Liver (tissue), 9 donors: Measurements from ENCODE around the gene VPS37D. TPM values are rescaled to one million over a fixed set of nuclear protein-coding genes. Genes with fewer than 3 reads are reported as not detected.
"Not testable (repeated sequence)": the region's sequence is repeated elsewhere in the genome, so short reads cannot be mapped to it uniquely, and the experiment has no call there.

Source experiments
- DNase-seq: peaks from one replicate; pipeline ENCODE4 v3.0.0-alpha.2; 2017; ENCODE audit warnings: low spot score
- H3K27ac ChIP-seq, 2 donors: one replicate each; pipeline ENCODE4 v1.7.0; 2013; ENCODE audit warnings: inconsistent platforms in 2 of 2, low read length in 2 of 2, control low read depth in 1 of 2, low read depth in 1 of 2, mild to moderate bottlenecking in 1 of 2
- H3K27me3 ChIP-seq, 4 donors: one replicate each; pipeline versions ENCODE4 v1.6.1 to v1.7.0; 2013; ENCODE audit warnings: low read length in 3 of 4, inconsistent platforms in 1 of 4, mild to moderate bottlenecking in 1 of 4, moderate library complexity in 1 of 4; ENCODE audit not compliant: control insufficient read depth in 4 of 4, insufficient read depth in 4 of 4
- H3K36me3 ChIP-seq, 4 donors: one replicate each; pipeline versions ENCODE4 v1.6.1 to v1.7.0; 2013; ENCODE audit warnings: low read length in 3 of 4, mild to moderate bottlenecking in 3 of 4, low read depth in 1 of 4, moderate library complexity in 1 of 4; ENCODE audit not compliant: control insufficient read depth in 4 of 4, insufficient read depth in 3 of 4
- H3K4me1 ChIP-seq, 4 donors: one replicate each; pipeline versions ENCODE4 v1.6.1 to v1.7.0; 2013; ENCODE audit warnings: low read length in 3 of 4, mild to moderate bottlenecking in 3 of 4, moderate library complexity in 1 of 4; ENCODE audit not compliant: control insufficient read depth in 4 of 4, insufficient read depth in 4 of 4
- H3K4me3 ChIP-seq, 3 donors: one replicate each; pipeline versions ENCODE4 v1.6.1 to v1.7.0; 2013; ENCODE audit warnings: low read length in 3 of 3, control low read depth in 1 of 3, low read depth in 1 of 3, mild to moderate bottlenecking in 1 of 3
- H3K9ac ChIP-seq, 2 donors: one replicate each; pipeline ENCODE4 v1.7.0; 2013; ENCODE audit warnings: low read length in 2 of 2, mild to moderate bottlenecking in 2 of 2, moderate library complexity in 2 of 2, control low read depth in 1 of 2, low read depth in 1 of 2
- H3K9me3 ChIP-seq, 4 donors: one replicate each; pipeline versions ENCODE4 v1.6.1 to v1.7.0; 2013; ENCODE audit warnings: low read length in 3 of 4; ENCODE audit not compliant: control insufficient read depth in 4 of 4
- ATF3 ChIP-seq: IDR thresholded peaks from 2 replicates; pipeline ENCODE4 v1.6.1; 2016; ENCODE audit warnings: antibody characterized with exemption
- CTCF ChIP-seq: fragments of 150-350 bp; IDR thresholded peaks from 2 replicates; pipeline ENCODE4 v1.5.1; 2017; ENCODE audit warnings: improper control_type of control experiment, low read depth, low read length; ENCODE audit not compliant: missing input control
- EGR1 ChIP-seq, 2 donors: IDR thresholded peaks; 2 replicates each; pipeline ENCODE4 v1.6.1; 2016 to 2018; ENCODE audit warnings: antibody characterized with exemption in 2 of 2, low read depth in 2 of 2
- GABPA ChIP-seq, 2 donors: IDR thresholded peaks in 1 of 2; conservative IDR thresholded peaks in 1 of 2; 2 replicates each; pipeline ENCODE4 v1.6.1; 2016; ENCODE audit warnings: antibody characterized with exemption in 2 of 2, mild to moderate bottlenecking in 1 of 2, moderate library complexity in 1 of 2
- HNF4A ChIP-seq, 2 donors: conservative IDR thresholded peaks; 2 replicates each; pipeline ENCODE4 v1.6.1; 2016; ENCODE audit warnings: antibody characterized with exemption in 2 of 2, mild to moderate bottlenecking in 2 of 2
- HNF4G ChIP-seq: IDR thresholded peaks from 2 replicates; pipeline ENCODE4 v1.6.1; 2016; ENCODE audit warnings: antibody characterized with exemption
- JUND ChIP-seq, 2 donors: IDR thresholded peaks; 2 replicates each; pipeline ENCODE4 v1.6.1; 2016; ENCODE audit warnings: antibody characterized with exemption in 2 of 2
- NR2F2 ChIP-seq: IDR thresholded peaks from 2 replicates; pipeline ENCODE4 v1.6.1; 2016; ENCODE audit warnings: antibody characterized with exemption
- RAD21 ChIP-seq, 2 donors: IDR thresholded peaks; 2 replicates each; pipeline ENCODE4 v1.6.1; 2016; ENCODE audit warnings: antibody characterized with exemption in 2 of 2, mild to moderate bottlenecking in 2 of 2
- RXRA ChIP-seq, 2 donors: IDR thresholded peaks; 2 replicates each; pipeline ENCODE4 v1.6.1; 2017 to 2018; ENCODE audit warnings: antibody characterized with exemption in 2 of 2, mild to moderate bottlenecking in 1 of 2
- SP1 ChIP-seq: IDR thresholded peaks from 2 replicates; pipeline ENCODE4 v1.6.1; 2018; ENCODE audit warnings: antibody characterized with exemption, mild to moderate bottlenecking
- TAF1 ChIP-seq: conservative IDR thresholded peaks from 2 replicates; pipeline ENCODE4 v1.6.1; 2016; ENCODE audit warnings: antibody characterized with exemption, mild to moderate bottlenecking
- YY1 ChIP-seq: IDR thresholded peaks from 2 replicates; pipeline ENCODE4 v1.6.1; 2016; ENCODE audit warnings: antibody characterized with exemption, mild to moderate bottlenecking
- WGBS: extraction: QIAGEN DNeasy Blood & Tissue Kit; methylation state at CpG from one replicate; pipeline ENCODE4 v1.1.7; 2013; 5-methylcytosine and 5-hydroxymethylcytosine counted together
- polyA plus RNA-seq, 2 donors: library from polyadenylated mRNA; stranded (reverse) in 1 of 2; unstranded in 1 of 2; fragments of 200-250 nt in 1 of 2; fragments of >200 nt in 1 of 2; fragmentation: Nextera tagmentation in 1 of 2; extraction: Ambion mirVana in 1 of 2; gene quantifications; one replicate each; pipeline versions ENCODE4 v1.2.1 to v1.2.3, GENCODE V29; 2013 to 2015
- total RNA-seq, 2 donors: library from RNA; depleted of rRNA; stranded (reverse); fragments of >200 nt; gene quantifications; one replicate each; pipeline ENCODE4 v1.2.3, GENCODE V29; 2014
- donor health status: healthy.
- donor health status: healthy.
- donor health status: healthy.
- donor health status: healthy.
- donor health status: healthy.

VPS37D gene
- total and polyA plus RNA-seq, 4 donors: 0.38 to 3.3 (median 1.3) TPM

- no peak for TF ChIP-seq EGR1 (IDR thresholded peaks at IDR 0.05; ENCODE audit: low read depth in 2 of 2)
- TF ChIP-seq HNF4A (conservative IDR thresholded peaks at IDR 0.05): peak in 1 of 2 donors; percentile 4
- TF ChIP-seq CTCF: no peak
- no peak for TF ChIP-seq TAF1
- no peak overlapping the region for H3K9ac ChIP-seq
- DNase-seq: no peak
- no peaks in the 10 kb centered on the region for H3K9me3 ChIP-seq
- H3K27ac ChIP-seq: peak overlapping the region in 1 of 2 donors; percentile 17
- H3K4me3 ChIP-seq: no peak overlapping the region
- WGBS: 68% methylated on average over 9 of the region's 9 CpGs
- peaks cover 2 to 34% (median 24%) of the 10 kb centered on the region in 4 donors for H3K4me1 ChIP-seq
- no peaks in the 10 kb centered on the region for H3K36me3 ChIP-seq
- H3K27me3 ChIP-seq: no peaks in the 10 kb centered on the region
Measured at GRCh38 chr7:73649576-73649975, 18.1 kb upstream of the VPS37D start.

GRCh38 chr7:73650524-73650923 lies 17.1 kb upstream of the VPS37D start:
- Histone ChIP-seq H3K4me3 (no peak overlapping the region), H3K9ac (no peak overlapping the region), H3K9me3 (no peaks in the 10 kb centered on the region), H3K27me3 (no peaks in the 10 kb centered on the region), H3K36me3 (no peaks in the 10 kb centered on the region), H3K4me1 (peaks cover 2 to 30% (median 22%) of the 10 kb centered on the region in 4 donors), H3K27ac (no peak overlapping the region)
- DNase-seq: no peak
- 69% methylated on average over 5 of the region's 5 CpGs for WGBS
- no peak for TF ChIP-seq ATF3
- TF ChIP-seq YY1: no peak
- no peak for TF ChIP-seq CTCF
- no peak for TF ChIP-seq JUND (IDR thresholded peaks at IDR 0.05)
- TF ChIP-seq HNF4G: no peak
- TF ChIP-seq EGR1 (IDR thresholded peaks at IDR 0.05; ENCODE audit: low read depth in 2 of 2): no peak
- no peak for TF ChIP-seq GABPA (IDR thresholded peaks at IDR 0.05 in 1 of 2, conservative IDR thresholded peaks at IDR 0.05 in 1 of 2)
- no peak for TF ChIP-seq NR2F2
- TF ChIP-seq SP1: no peak

- Histone ChIP-seq H3K4me1 (peaks cover 0 to 10% (median 5%) of the 10 kb centered on the region in 4 donors), H3K36me3 (no peaks in the 10 kb centered on the region), H3K27ac (peak overlapping the region in 1 of 2 donors; percentile 3), H3K27me3 (no peaks in the 10 kb centered on the region), H3K9me3 (no peaks in the 10 kb centered on the region), H3K9ac (no peak overlapping the region), H3K4me3 (no peak overlapping the region)
- TF ChIP-seq RAD21 (IDR thresholded peaks at IDR 0.05): peak in 1 of 2 donors; percentile 30
- TF ChIP-seq NR2F2: no peak
- TF ChIP-seq SP1: peak; percentile 79
- TF ChIP-seq HNF4A (conservative IDR thresholded peaks at IDR 0.05): peak; percentile 43 to 80
- TF ChIP-seq RXRA (IDR thresholded peaks at IDR 0.05): peak; percentile 38 to 90
- DNase-seq: no peak
- WGBS: 69% methylated on average over 11 of the region's 11 CpGs
Measured at GRCh38 chr7:73652541-73652949, 15.1 kb upstream of the VPS37D start.

GRCh38 chr7:73655309-73655708 lies 12.3 kb upstream of the VPS37D start:
- H3K27ac ChIP-seq, DNase-seq, H3K4me1 ChIP-seq, H3K9me3 ChIP-seq, H3K9ac ChIP-seq, H3K27me3 ChIP-seq, H3K36me3 ChIP-seq, H3K4me3 ChIP-seq: not testable (repeated sequence)
- WGBS: 94% methylated on average over 4 of the region's 4 CpGs
